SH-SY5Y (cell line): ENCODE measurements around the gene CTDSPL.

Experiments used
- GATA2 ChIP-seq: IDR thresholded peaks from 2 replicates; pipeline ENCODE4 v1.6.1; 2011; ENCODE audit warnings: mild to moderate bottlenecking, low read depth, low read length
- GATA3 ChIP-seq: IDR thresholded peaks from 2 replicates; pipeline ENCODE4 v1.6.1; 2011; ENCODE audit warnings: low read depth, mild to moderate bottlenecking, low read length, moderate library complexity

DNA sequence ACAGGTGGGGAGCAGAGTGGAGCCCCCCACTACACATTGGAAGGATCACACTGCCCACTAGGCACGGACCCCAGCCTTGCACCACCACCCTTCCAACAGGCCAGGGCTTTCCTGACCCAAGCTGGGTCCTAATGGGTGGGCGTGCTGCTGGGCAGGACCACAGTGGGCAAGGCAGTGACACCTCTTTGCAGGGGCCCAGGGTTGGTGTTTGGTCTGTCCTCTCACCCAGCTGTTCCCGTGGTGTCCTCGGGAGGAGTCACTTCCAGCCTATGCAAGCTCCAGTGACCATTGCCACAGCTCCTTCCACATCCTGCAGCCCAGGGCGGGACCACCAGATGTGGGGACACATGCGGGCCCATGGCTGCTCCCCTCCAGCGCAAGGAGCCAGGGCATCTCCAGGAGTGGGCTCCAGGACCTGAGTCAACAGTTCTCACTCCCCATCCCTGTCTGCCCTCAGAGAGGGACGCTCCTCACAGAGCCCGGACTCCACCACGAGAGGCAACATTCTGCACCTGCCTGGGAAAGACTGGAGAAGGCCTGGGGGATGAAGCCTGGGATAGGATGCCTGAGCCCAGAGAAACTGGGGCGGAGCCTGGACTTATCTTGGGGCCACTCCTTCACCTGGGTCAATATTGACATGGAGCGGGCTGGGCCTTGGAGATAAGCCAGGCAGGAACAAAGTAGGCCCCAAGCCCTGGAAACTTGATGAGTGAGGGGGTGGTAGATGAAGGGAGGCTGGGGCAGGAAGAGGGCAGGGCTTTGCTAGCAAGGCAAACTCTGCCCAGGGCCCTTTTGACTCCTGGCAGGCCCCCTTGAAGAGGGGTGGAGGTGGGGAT lies 125.0 kb downstream of the CTDSPL start:
- TF ChIP-seq GATA3 (no peak), GATA2 (no peak)
